Parathyroid adenoma (tissue), 2 donors: ENCODE measurements around the gene LAMB2.
A peak's percentile ranks its signal among the peaks of the same experiment; 100 is the strongest.

Experiments used
- H2AFZ ChIP-seq: fragments of 300-600 bp; sonication (generic); one replicate; pipeline ENCODE4 v1.7.0; 2017; ENCODE audit warnings: antibody characterized with exemption, mild to moderate bottlenecking
- H3K27ac ChIP-seq: fragments of 300-600 bp; sonication (generic); one replicate; pipeline ENCODE4 v1.7.0; 2017
- H3K27me3 ChIP-seq: fragments of 300-600 bp; sonication (generic); one replicate; pipeline ENCODE4 v1.7.0; 2017; ENCODE audit warnings: low read length; ENCODE audit not compliant: control insufficient read depth, insufficient read depth
- H3K36me3 ChIP-seq: fragments of 300-600 bp; sonication (generic); one replicate; pipeline ENCODE4 v1.7.0; 2017; ENCODE audit warnings: low read length; ENCODE audit not compliant: control insufficient read depth, insufficient read depth
- H3K4me1 ChIP-seq: fragments of 300-600 bp; sonication (generic); one replicate; pipeline ENCODE4 v1.7.0; 2017; ENCODE audit warnings: control low read depth
- H3K4me2 ChIP-seq: fragments of 300-600 bp; sonication (generic); one replicate; pipeline ENCODE4 v1.7.0; 2017; ENCODE audit warnings: low read length
- H3K4me3 ChIP-seq: fragments of 300-600 bp; sonication (generic); one replicate; pipeline ENCODE4 v1.7.0; 2017; ENCODE audit warnings: low read depth, low read length
- H3K79me2 ChIP-seq: fragments of 300-600 bp; sonication (generic); one replicate; pipeline ENCODE4 v1.7.0; 2017; ENCODE audit warnings: control low read depth
- H3K9ac ChIP-seq: fragments of 300-600 bp; sonication (generic); one replicate; pipeline ENCODE4 v1.7.0; 2017; ENCODE audit warnings: mild to moderate bottlenecking
- H3K9me3 ChIP-seq: fragments of 300-600 bp; sonication (generic); one replicate; pipeline ENCODE4 v1.7.0; 2017; ENCODE audit warnings: low read length; ENCODE audit not compliant: control insufficient read depth
- TF ChIP-seq, protein P1 (sequence below): fragments of 300-600 bp; sonication (generic); IDR thresholded peaks from one replicate; pipeline ENCODE4 v1.7.0; 2017; ENCODE audit warnings: antibody characterized with exemption, mild to moderate bottlenecking
- donor health status: primary hyperparathyroidism.

LAMB2 gene

DNA sequence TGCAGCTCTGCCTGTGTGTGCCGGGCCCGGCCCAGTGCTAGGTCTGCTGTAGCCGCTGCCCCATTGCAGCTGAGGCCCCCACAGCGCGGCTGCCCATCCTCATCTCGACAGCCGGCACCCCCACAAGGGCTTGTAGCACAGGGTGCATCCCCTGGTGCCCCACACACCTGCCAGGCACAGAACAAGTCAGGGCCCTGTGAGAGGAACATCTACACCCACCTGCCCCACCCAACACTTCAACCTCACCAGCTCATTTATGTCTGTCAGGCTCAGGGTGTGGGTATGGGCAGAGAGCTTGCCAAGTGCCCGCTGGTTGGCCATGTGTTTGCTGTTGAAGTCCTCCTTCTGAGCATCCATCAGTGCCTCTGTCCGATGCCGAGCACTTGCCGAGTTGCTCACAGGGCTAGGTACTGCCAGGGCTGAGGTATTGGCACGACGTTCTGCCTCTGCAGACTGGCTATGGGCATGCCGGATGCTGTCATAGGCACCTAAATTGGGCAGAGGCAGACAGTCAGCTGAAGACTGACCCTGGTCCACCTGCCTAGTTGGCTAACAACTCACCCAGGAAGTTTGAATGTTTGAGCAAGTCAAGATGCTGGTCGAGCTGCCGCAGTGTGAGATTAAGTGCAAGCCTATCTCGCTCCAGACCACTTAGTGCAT lies 9.8 kb downstream of the LAMB2 start:
- H3K4me2 ChIP-seq = no peak overlapping the region
- no peak overlapping the region for H3K4me3 ChIP-seq
- no peak overlapping the region for H3K27ac ChIP-seq
- no peaks in the 10 kb centered on the region for H3K27me3 ChIP-seq
- peaks cover 15% of the 10 kb centered on the region for H3K4me1 ChIP-seq
- TF ChIP-seq, protein P1, sequence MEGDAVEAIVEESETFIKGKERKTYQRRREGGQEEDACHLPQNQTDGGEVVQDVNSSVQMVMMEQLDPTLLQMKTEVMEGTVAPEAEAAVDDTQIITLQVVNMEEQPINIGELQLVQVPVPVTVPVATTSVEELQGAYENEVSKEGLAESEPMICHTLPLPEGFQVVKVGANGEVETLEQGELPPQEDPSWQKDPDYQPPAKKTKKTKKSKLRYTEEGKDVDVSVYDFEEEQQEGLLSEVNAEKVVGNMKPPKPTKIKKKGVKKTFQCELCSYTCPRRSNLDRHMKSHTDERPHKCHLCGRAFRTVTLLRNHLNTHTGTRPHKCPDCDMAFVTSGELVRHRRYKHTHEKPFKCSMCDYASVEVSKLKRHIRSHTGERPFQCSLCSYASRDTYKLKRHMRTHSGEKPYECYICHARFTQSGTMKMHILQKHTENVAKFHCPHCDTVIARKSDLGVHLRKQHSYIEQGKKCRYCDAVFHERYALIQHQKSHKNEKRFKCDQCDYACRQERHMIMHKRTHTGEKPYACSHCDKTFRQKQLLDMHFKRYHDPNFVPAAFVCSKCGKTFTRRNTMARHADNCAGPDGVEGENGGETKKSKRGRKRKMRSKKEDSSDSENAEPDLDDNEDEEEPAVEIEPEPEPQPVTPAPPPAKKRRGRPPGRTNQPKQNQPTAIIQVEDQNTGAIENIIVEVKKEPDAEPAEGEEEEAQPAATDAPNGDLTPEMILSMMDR = no peak
- H3K79me2 ChIP-seq = peaks cover 16% of the 10 kb centered on the region
- H2AFZ ChIP-seq = no peak overlapping the region
- H3K9me3 ChIP-seq = no peaks in the 10 kb centered on the region
- H3K36me3 ChIP-seq = no peaks in the 10 kb centered on the region
- no peak overlapping the region for H3K9ac ChIP-seq

DNA sequence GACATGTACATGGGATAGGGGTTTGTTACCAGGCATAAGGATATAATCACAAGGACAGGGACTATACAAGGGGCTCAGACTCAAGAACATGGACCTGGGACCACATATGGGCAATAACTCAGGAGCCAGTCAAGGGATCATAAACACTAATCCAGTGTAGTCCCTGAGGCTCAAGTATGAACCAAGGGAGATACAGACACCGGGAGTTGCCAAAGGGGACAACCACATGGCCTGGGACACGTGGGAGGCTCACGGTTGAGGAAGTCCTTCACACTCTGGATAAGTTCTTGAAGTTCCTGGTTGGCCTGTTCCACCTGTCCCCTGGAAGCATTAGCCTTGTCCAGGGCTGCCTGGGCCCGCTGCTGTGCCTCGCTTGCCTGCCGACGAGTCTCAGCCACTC lies 10.4 kb downstream of the LAMB2 start:
- Histone ChIP-seq H3K27ac (no peak overlapping the region), H3K36me3 (no peaks in the 10 kb centered on the region), H3K9ac (no peak overlapping the region), H3K27me3 (no peaks in the 10 kb centered on the region), H3K4me3 (no peak overlapping the region), H3K9me3 (no peaks in the 10 kb centered on the region), H3K4me2 (no peak overlapping the region), H3K4me1 (peaks cover 15% of the 10 kb centered on the region), H3K79me2 (peaks cover 21% of the 10 kb centered on the region), H2AFZ (no peak overlapping the region)
- TF ChIP-seq, protein P1 = no peak

DNA sequence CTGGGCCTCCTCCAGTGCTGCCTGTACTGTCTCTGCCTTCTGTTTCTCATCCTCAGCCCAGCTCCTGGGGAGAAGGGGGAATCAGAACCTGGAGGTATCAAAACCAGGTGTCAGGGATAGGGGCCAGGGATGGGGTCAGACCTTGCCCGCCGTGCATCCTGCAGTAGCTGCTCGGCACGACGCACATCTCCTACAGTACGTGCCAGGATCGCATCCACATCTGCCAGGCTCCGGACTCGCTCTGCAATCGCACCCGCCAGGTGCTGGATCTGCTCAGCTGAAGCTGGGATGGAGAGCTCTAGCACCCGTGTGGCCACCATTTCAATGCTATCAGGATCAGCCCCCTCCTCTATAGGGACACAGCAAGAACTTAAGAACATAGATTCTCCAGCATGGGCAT lies 10.8 kb downstream of the LAMB2 start:
- TF ChIP-seq, protein P1 = no peak

DNA sequence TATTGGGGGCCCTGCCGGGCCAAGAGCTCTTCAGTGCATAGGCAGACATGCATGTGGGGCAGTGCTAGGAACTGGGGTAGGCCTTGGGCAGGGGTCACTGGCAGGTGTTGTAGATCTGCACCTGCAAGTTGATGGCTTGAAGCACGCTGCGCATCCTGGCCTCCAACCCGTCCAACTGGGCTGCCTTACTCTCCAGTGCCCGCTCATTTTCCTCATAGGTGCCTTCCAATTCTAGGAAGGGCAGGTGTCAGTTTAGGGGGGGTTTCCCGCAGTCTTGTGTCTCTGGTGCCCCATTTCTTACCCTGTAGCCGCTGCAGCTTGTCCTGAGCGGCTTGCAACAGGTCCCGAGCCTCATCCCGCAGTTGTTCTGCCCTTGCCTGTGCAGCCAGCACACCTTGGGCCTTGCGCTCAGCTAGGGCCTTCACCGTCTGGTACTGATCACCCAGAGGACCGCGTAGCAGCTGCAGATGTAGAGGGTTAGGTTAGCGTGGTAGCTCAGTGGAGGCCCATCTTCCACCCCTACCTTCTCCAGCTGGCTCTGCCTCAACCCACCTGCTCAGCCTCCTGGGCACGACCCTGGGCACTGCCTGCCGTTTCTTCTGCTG lies 11.6 kb downstream of the LAMB2 start:
- no peak overlapping the region for H3K9ac ChIP-seq
- no peaks in the 10 kb centered on the region for H3K9me3 ChIP-seq
- H3K27me3 ChIP-seq = no peaks in the 10 kb centered on the region
- peaks cover 15% of the 10 kb centered on the region for H3K4me1 ChIP-seq
- peak overlapping the region; percentile 80 for H3K4me3 ChIP-seq
- peak overlapping the region; percentile 91 for H3K27ac ChIP-seq
- TF ChIP-seq, protein P1 = no peak
- peak overlapping the region; percentile 75 for H2AFZ ChIP-seq
- H3K79me2 ChIP-seq = peaks cover 31% of the 10 kb centered on the region
- H3K4me2 ChIP-seq = peak overlapping the region; percentile 78
- H3K36me3 ChIP-seq = no peaks in the 10 kb centered on the region

More for the DNA sequence above, 10.8 kb downstream of the LAMB2 start:
- Histone ChIP-seq H3K9me3 (no peaks in the 10 kb centered on the region), H3K4me1 (peaks cover 15% of the 10 kb centered on the region), H3K36me3 (no peaks in the 10 kb centered on the region), H3K79me2 (peaks cover 26% of the 10 kb centered on the region), H3K27me3 (no peaks in the 10 kb centered on the region), H3K4me2 (no peak overlapping the region), H3K27ac (no peak overlapping the region), H3K4me3 (no peak overlapping the region), H3K9ac (no peak overlapping the region), H2AFZ (no peak overlapping the region)
